Hippocampal formation (tissue), 2 donors: ENCODE data around the gene TSHZ2.

Experiments
- DNase-seq, 2 donors: peaks; one replicate each; lab custom pipeline; 2025; lab: John Stamatoyannopoulos, UW

The TSHZ2 gene

GRCh38 chr20:53061192-53062108 lies 89.3 kb downstream of the TSHZ2 start:
- DNase-seq = no peak

DNA sequence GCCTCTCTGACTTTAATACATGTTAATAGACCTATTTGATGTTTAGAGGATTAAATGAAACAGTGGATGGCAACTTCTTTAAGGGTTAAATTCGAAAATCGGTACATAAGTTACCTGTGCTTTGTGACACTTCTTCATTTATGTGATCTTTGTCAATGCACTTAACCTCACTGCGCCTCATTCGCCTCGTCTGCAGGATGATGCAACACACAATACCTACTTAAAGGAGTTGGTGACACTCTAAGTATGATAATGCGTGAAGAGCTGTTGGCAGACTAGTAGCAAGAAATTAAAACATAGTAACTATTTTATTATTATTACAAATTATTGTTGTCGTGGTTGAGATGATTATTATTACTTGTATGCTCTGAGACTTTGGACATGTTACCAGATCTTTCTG lies 92.8 kb downstream of the TSHZ2 start:
- no peak for DNase-seq

- no peak for DNase-seq
Measured at GRCh38 chr20:53068241-53068640, 96.1 kb downstream of the TSHZ2 start.

- no peak for DNase-seq
Measured at GRCh38 chr20:53069132-53069531, 97.0 kb downstream of the TSHZ2 start.

GRCh38 chr20:53070224-53070623 lies 98.1 kb downstream of the TSHZ2 start:
- DNase-seq = no peak

DNA sequence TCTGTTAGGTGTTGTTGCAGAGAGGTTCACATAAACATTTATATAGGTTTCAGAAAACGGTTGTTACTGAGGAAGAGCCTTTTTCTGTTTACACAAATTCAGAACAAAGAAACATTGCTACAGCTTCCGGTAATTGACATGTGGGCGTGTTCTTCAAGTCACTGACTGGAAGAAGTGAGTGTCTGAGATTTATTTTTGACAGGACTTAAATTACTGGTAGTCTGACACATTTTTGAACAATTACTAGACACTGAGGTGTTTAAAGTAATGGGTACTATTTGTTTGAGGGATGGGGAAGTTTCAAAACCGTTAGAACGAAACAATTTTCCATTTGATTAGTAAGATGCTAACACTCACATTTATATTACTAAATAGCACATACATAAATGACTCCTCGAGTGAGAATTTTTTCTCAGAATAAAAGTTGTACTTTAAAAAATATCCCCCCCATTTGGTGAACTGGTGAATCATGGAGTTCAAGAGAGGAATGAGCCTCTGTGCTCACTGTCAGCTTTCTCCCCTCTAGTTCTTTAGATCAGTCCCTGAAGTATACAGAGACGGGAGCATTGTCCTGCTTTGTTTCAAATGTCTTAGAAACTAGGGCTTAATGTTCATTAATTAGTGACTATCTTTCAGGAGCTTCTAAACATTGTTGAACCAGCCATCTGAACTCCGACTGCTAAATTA lies 98.7 kb downstream of the TSHZ2 start:
- DNase-seq = no peak

DNA sequence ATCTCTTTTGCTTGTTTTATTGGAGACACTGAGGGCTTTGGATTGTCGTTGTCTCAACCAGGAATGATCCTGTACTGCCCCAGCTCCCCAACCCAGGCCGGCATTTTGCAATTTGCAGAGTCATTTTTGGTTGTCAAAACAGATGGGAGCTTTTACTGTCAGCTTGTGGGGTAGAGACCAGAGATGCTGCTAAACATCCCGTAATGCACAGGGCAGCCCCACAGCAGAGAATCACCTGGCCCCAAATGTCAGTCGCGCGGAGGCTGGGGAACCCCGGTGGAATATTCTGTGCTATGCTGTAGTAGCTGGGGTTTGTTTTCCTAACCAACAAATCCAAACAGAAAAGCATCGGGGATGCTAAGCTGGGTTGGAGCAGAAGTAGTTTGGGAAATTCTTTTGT lies 99.7 kb downstream of the TSHZ2 start:
- no peak for DNase-seq

DNA sequence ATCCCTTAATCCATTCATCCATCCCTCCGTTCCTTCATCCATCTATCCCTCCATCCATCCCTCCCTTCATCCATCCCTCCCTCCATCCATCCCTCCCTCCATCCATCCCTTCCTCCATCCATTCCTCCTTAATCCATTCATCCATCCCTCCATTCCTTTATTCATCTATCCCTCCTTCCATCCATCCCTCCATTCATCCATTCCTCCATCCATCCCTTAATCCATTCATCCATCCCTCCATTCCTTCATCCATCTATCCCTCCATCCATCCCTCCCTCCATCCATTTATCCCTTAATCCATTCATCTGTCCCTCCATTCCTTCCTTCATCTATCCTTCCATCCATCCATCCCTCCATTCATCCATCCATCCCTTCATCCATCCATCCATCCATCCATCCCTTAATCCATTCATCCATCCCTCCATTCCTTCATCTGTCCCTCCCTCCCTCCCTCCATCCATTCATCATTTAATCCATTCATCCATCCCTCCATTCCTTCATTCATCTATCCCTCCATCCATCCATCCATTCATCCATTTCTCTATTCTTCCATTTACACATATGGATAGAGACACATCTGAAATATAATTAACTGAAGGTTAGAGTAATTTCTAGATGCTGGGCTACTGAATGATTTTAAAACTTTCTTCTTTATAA lies 100.9 kb downstream of the TSHZ2 start:
- DNase-seq = no peak

DNA sequence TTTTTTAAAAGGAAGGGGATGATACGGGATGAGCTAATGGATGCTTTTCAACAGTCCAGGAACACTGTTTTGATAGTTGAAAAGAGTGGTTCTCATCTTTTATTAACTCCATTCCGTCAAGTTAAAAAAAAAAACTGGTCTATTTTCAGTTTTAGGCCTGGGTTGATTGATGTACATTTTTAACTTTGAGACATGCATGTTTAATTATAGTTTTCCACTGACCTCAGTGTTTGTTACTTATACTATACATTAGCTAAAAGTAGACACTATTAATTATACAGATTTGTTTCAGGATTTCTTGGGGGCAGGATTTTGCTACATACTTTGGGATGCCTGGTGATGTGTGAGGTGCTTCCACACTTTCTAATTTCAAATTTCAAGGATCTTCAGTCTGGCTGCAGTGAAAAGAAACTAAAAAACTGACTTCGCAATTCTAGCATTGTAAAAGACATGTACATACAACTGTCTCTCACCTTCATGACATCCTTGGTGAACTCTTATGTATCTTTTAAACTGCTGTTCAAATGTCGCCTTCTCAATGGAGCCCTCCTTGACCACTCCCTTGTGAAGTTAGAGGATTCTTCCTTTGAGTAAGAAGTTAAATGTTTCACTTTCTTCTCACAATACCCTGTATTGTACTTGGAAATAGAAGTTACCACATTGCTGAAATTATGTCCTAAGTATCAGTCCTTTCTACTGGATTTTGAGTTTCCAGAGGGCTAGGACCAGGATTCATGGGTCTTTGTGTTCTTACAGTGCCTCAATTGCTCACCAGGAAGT lies 101.7 kb downstream of the TSHZ2 start:
- DNase-seq = no peak

GRCh38 chr20:53074811-53075314 lies 102.7 kb downstream of the TSHZ2 start:
- DNase-seq = no peak

DNA sequence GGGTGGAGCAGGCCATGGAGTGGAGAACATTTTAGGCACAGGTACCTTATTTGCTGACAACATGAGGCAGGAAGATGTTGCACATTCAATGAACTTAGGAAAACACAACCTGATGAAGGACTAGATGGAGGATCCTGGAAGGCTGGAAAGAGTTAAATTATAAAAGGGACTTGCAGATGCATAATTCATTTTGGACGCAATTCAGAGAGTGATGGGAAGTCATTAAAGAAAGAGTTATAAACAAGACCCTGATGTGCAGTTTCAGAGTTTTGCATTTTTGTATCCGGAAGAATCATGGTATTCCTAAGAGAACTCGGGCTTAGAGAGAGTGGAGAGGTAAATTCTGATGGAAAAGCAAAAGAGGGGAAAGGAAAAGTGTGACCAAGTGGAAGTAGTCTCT lies 104.5 kb downstream of the TSHZ2 start:
- DNase-seq = no peak

GRCh38 chr20:53077373-53078205 lies 105.4 kb downstream of the TSHZ2 start:
- DNase-seq = no peak

- DNase-seq = no peak
Measured at GRCh38 chr20:53078761-53079160, 106.6 kb downstream of the TSHZ2 start.

DNA sequence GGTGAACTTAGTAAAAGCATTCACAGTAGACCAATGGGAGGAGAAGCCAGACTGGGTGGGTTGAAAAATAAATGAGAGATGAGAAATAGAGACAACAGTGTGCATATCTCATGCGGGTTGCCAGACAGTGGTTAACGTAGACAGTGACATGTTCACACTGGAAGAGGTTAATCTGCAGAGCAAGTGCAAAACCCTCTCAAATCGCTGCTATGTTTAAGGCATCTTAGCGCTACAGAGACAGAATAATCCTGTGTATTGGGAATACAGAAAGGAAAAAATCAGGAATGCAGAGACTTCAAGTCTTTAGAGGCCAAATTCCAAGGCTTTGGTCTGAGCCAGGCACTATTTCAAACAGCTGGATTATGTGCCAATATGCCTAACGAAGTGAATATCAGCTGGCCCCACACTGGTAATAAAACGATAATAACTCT lies 107.1 kb downstream of the TSHZ2 start:
- no peak for DNase-seq

GRCh38 chr20:53079828-53080686 lies 107.9 kb downstream of the TSHZ2 start:
- no peak for DNase-seq

DNA sequence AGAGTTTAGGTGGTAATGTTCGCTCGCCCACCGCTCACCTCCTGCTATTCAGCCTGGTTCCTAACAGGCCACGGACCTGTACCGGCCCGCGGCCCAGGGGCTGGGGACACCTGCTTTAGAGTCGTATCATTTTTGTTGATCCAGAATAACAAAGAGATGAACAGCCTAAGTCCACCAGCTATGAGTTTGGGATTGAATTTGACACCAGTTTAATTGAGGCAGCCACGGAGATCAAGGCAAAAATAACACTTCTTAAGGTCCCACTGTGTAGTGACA lies 108.5 kb downstream of the TSHZ2 start:
- DNase-seq = no peak

- DNase-seq = no peak
Measured at GRCh38 chr20:53080969-53081871, 109.1 kb downstream of the TSHZ2 start.

GRCh38 chr20:53081916-53082863 lies 110.0 kb downstream of the TSHZ2 start:
- DNase-seq = no peak
